ENCODE measurements around the gene DGKI. TPM values are rescaled to one million over a fixed set of nuclear protein-coding genes. Genes with fewer than 3 reads are reported as not detected.

The DGKI gene
- total and polyA plus RNA-seq, 2 of the 4 experiments (the other 2 are of a cell fraction): 3.9 to 15.8 TPM

DNA sequence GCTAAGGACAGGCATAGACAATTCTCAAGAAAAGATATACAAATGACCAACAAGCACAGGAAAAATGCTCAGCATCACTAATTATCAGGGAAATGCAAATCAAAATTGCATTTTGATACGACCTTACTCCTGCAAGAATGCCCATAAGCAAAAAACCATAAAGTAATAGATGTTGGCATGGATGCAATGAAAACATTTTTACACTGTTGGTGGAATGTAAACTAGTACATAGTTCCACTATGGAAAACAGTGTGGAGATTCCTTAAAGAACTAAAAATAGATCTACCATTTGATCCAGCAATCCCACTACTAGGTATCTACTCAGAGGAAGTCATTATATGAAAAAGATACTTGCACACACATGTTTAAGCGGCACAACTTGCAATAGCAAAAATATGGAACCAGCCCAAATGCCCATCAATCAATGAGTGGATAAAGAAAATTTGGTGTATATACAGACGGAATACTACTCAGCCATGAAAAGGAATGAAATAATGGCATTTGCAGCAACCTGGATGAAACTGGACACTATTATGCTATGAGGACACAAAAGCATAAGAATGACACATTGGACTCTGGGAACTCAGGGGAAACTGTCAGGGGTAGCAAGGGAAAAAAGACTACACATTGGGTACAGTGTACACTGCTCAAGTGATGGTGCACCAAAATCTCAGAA is 59.3 kb downstream of the DGKI start:
- no peak for ATAC-seq (ENCODE audit: low read depth)
- Histone ChIP-seq H2BK5ac (ENCODE audit: low read depth, low read length, poor library complexity, severe bottlenecking) (no peak overlapping the region), H4K5ac (ENCODE audit: low read depth, low read length) (no peak overlapping the region), H2AFZ (replicated peaks; ENCODE audit: low read length, poor library complexity) (no peak overlapping the region), H4K20me1 (ENCODE audit: insufficient read depth, low read length) (no peaks in the 10 kb centered on the region), H3K14ac (replicated peaks; ENCODE audit: low read depth, low read length) (no peak overlapping the region), H3K4me2 (ENCODE audit: low read depth, low read length) (no peak overlapping the region), H3K4me3 (ENCODE audit: insufficient read depth, low read depth, low read length) (no peak overlapping the region), H3K9me3 (ENCODE audit: control insufficient read depth, insufficient read depth, low read length) (peaks cover 3% of the 10 kb centered on the region; the same call in 1 of the 2 replicates), H3K4ac (ENCODE audit: low read depth, low read length) (no peak overlapping the region), H2AK5ac (ENCODE audit: low read depth, low read length) (no peak overlapping the region), H3K27ac (ENCODE audit: insufficient read depth, low read length) (no peak overlapping the region), H2BK15ac (ENCODE audit: low read depth, low read length) (no peak overlapping the region), H3K18ac (ENCODE audit: low read depth, low read length) (no peak overlapping the region), H3K9ac (ENCODE audit: low read depth, low read length) (no peak overlapping the region), H3K23ac (ENCODE audit: low read depth, low read length) (no peak overlapping the region), H2BK120ac (ENCODE audit: low read depth, low read length) (no peak overlapping the region), H3K56ac (ENCODE audit: extremely low read depth, insufficient read depth, low read length) (no peak overlapping the region), H2BK20ac (ENCODE audit: low read depth, low read length) (no peak overlapping the region), H4K8ac (ENCODE audit: low read depth in 2 of 2, low read length in 2 of 2) (no peak overlapping the region), H4K91ac (ENCODE audit: insufficient read depth, low read depth, low read length) (no peak overlapping the region), H3K4me1 (ENCODE audit: control insufficient read depth, insufficient read depth, low read length) (no peaks in the 10 kb centered on the region), H3K27me3 (ENCODE audit: control insufficient read depth, insufficient read depth, low read length) (no peaks in the 10 kb centered on the region), H3K9me1 (ENCODE audit: insufficient read depth, low read length) (no peaks in the 10 kb centered on the region), H2AK9ac (replicated peaks; ENCODE audit: low read depth, low read length, poor library complexity) (no peak overlapping the region), H3K79me1 (ENCODE audit: low read depth in 1 of 2, low read length in 2 of 2) (peaks cover 0 to 9% of the 10 kb centered on the region in 2 experiments; a peak in 2 of 4 replicates), H3K36me3 (ENCODE audit: control insufficient read depth, insufficient read depth, low read length) (no peaks in the 10 kb centered on the region)
- dilution Hi-C loops (cut with HindIII; ENCODE audit: low sequenced_read_pairs, unreplicated experiment): no loop called here
- ChIA-PET POLR2A (ENCODE audit: unreplicated experiment) (no interaction called here), CTCF (no interaction called here)
- no CpG with 5 or more reads among the region's 3 CpGs for WGBS, 2 experiments (ENCODE audit: extremely low coverage in 2 of 2, insufficient read length in 1 of 2)
- peak; percentile 17 for DNase-seq
- intact Hi-C loops (cut with micrococcal nuclease): no loop called here
- in situ Hi-C loops (cut with MboI; ENCODE audit: low sequenced_read_pairs): no loop called here
- no TSS peak for BruUV-seq (replicated peaks)
- TF ChIP-seq CEBPB (IDR thresholded peaks at IDR 0.05; ENCODE audit: low read depth, low read length): no peak
